Erythroblast (primary cell): ENCODE measurements around the gene SOX30.

ENCODE experiments used
- DNase-seq, 2 experiments: peaks; one replicate each; lab custom pipeline; 2025; lab: John Stamatoyannopoulos, UW
- GATA1 ChIP-seq: IDR thresholded peaks from 2 replicates; pipeline ENCODE4 v1.6.1; 2011; ENCODE audit warnings: low read depth, mild to moderate bottlenecking, control low read depth, low read length, moderate library complexity
- POLR2A ChIP-seq: IDR thresholded peaks from 2 replicates; pipeline ENCODE4 v1.6.1; 2011; ENCODE audit warnings: mild to moderate bottlenecking, low read length

SOX30 gene

DNA sequence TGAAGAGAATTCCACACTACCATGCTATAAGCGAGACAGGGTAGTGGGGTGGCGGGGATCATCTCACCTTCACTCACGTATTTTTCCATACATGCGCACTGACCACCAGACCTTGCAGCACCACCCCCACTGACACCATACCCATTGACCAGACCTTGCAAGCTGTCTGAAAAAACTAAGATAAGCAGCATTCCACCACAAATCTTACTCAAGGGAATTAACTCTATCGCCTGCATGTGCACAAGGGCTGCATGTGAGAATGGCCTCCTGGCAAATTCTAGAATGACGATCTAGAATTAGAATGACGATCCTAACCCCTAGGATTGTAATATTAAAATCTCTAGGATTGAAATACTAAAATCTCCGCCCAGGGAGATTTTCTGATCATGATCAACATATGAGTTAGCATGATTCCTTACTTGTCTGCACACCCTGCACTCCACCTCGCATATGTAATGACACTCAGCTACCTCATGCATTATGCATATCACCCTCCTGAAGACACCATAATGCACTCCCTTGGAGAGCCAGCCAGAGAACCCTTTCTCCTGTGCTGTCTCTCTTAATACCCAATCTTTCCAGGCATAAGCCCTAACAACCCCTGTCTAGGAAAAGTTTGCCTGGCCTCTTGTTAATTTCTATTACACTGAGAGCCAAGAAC lies 11.7 kb downstream of the SOX30 start:
- DNase-seq, result no peak

DNA sequence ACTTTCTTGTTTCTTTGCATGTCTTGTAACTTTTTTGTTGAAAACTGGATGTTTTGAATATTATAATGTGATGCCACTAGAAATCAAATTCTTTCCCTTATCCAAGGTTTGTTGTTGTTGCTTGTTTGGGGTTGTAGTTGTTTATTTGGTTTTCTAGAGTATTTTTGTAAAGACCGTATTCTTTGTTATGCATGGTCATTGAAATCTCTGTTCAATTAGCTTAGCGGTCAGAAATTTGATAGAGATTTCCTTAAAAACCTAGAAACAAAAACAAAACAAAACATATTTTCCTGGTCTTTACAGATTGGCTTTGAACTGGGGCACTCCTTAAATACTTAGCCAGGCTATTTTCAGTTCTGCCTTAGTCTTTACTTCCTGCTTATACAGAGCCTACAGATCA lies 21.9 kb downstream of the SOX30 start:
- DNase-seq, result no peak
- TF ChIP-seq POLR2A, result no peak
- no peak for TF ChIP-seq GATA1

More for the DNA sequence above, 11.7 kb downstream of the SOX30 start:
- TF ChIP-seq GATA1, result no peak
- TF ChIP-seq POLR2A, result no peak

DNA sequence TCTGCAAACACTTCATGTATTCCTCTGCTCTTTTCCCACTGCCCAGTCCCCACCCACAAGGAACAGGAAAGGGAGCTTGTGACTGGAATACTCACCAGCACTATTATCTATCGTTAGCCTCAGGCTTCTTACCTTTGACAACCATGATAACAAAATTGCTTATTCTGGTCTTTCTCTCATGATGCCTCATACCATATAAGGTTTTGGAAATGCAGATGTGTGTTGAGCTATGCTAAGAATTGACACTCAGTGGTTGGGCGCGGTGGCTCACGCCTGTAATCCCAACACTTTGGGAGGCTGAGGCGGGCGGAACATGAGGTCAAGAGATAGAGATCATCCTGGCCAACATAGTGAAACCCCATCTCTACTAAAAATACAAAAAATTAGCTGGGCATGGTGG lies 25.4 kb downstream of the SOX30 start:
- TF ChIP-seq GATA1 (no peak), POLR2A (no peak)
- DNase-seq, result no peak

GRCh38 chr5:157624144-157624543 lies 28.1 kb downstream of the SOX30 start:
- peak in 1 of 2 experiments; percentile 5 for DNase-seq
- TF ChIP-seq GATA1, result no peak
- no peak for TF ChIP-seq POLR2A

GRCh38 chr5:157620776-157621175 lies 31.5 kb downstream of the SOX30 start:
- no peak for TF ChIP-seq GATA1
- no peak for DNase-seq

DNA sequence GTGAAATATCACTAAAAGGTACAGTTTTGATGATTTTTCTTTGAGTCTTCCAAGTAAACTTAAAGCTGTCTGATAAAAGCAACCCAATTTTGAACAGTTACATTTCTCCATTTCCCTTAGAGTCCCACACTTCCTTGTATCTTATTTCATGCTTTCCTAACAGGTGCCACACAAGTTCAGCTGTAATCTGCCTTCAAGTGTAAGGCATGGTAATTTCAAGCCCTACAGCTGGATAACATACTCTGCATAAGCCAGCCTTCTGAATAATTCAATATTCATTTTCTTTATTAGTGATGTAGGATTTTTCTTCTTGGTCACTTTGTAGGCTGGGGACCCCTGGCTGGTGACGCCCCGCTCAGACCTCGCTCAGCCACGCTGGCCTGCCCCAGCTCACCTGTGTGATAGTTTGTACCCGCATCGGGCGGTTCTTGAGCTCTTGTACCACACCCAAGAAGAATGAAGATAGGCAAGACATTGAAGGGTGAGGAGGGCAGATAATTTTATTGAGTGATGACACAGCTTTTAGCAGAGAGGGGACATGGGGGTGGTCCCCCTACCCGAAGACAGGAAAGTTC lies 34.0 kb downstream of the SOX30 start:
- peak in 1 of 2 experiments; percentile 13 for DNase-seq
- no peak for TF ChIP-seq POLR2A
- TF ChIP-seq GATA1, result no peak

- TF ChIP-seq GATA1 (no peak), POLR2A (no peak)
- DNase-seq, result no peak
Observed at GRCh38 chr5:157616785-157617184, 35.5 kb downstream of the SOX30 start.

DNA sequence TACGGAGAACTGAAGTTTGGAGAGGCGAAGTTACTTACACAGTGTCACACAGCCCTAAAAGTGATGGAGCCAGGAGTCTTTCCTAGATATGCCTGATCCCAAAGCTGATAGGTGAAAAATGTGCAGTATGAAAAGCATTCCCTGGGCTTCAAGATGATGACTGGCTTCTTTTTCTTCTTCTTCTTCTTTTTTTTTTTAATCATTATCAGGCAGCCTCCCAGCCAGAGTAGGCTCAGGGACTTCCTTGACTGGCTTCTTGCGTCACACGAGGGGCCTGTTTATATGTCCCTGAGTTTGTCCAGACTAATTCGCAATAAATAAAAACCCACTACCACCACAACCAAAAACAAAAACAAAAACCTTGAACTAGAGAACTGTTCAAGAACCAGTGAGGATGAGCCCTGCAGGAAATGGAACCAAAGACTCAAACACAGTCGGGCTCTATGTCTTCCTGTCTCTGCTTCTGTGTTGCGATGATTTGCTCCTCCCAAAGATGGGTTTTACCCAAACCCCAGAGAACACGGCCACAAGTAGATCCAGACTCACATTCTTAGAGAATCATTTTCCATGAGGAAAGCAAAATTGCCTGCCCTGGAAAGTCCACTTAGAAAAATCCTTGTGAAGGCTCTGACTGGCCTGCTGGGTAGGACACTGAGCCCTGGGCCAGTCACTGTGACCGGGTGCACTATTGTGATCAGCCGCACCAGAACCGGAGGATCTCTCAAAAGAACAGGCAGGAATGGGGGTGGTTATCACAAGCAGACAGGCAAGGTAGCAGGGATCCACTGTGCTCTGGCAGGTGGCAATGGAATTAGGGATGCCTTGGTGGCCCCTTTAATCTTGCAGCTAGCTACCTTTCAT lies 38.6 kb downstream of the SOX30 start:
- DNase-seq, result peak; percentile 33 to 46
- TF ChIP-seq POLR2A (no peak), GATA1 (no peak)

- DNase-seq, result no peak
- TF ChIP-seq GATA1, result no peak
- TF ChIP-seq POLR2A, result no peak
Observed at GRCh38 chr5:157612581-157612980, 39.7 kb downstream of the SOX30 start.

GRCh38 chr5:157611571-157612476 lies 40.4 kb downstream of the SOX30 start:
- TF ChIP-seq GATA1 (no peak), POLR2A (no peak)
- peak in 1 of 2 experiments; percentile 57 for DNase-seq

- TF ChIP-seq GATA1 (peak; percentile 37), POLR2A (no peak)
- peak; percentile 72 to 93 for DNase-seq
Observed at GRCh38 chr5:157610990-157611389, 41.2 kb downstream of the SOX30 start.

DNA sequence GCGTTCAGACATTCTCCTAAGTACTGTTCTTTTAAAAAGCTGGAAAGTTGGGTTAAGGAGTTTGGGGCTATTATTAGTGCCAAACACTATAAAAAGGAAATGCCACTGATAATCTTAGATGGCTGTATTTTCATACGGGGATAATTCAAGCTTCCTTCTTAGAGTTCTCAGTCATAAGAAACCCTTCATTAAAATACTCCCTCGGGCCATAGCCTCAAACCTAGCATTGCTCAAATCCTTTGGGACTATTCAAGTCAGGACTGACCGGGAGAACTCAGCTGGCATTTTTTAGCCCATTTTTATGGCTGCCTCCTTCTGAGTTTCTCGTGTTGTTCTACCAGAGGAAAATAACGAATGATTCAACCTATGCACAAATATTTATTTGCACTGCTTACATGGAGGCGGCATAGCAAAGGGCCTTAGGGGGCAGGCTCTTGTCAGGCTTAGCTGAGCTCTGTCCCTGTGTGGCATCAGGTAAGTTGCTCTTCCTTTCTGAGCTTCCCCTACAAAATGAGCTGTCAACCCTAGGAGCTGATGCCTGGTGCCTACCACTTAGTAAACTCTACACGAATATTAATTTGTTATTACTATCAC lies 43.2 kb downstream of the SOX30 start:
- no peak for DNase-seq

DNA sequence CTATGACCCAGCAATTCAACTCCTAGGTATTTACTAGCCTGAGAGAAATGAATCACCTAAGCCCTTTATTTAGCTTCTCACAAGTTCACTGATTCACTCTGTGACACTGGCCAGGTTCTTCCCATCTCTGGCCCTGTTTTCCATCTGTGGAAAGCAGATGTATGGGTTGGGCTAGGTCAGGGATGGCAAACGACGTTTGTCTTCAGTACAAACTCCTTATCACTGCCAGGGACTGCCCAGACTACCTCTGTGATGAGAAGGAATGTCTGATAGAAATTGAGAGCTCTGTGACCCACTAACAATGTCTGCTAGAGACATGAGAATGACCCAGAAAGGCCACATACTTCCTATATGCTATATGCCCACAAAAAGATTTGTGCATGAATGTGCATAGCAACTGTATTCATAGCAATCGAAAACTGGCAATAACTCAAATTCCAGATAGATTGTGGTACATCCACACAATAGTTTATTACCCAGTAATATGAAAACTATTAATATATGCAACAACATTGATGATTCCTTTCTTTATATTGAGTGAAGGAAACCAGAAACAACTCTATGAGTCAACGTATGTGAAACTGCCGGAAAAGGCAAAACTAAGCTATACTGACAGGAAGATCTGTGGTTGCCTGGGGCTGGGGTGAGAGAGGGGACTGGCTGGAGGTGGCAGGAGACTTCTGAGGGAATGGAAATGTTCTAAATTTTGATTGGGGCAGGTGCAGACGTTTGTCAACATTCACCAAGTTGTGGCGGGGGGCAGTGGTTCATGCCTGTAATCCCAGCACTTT lies 44.7 kb downstream of the SOX30 start:
- TF ChIP-seq GATA1 (no peak), POLR2A (no peak)

More for the DNA sequence above, 43.2 kb downstream of the SOX30 start:
- TF ChIP-seq POLR2A, result no peak
- TF ChIP-seq GATA1, result no peak

More for the DNA sequence above, 44.7 kb downstream of the SOX30 start:
- DNase-seq, result peak; percentile 25 to 77
